GM23338 (cell line): ENCODE measurements around the gene CCN2. TPM values are rescaled to one million over a fixed set of nuclear protein-coding genes. Genes with fewer than 3 reads are reported as not detected.

Experiments used
- ATAC-seq: fragments of 200-7000 bp; cut with Tn5 transposase; 3 replicates; pipeline ENCODE4 v1.9.1; 2020
- DNase-seq: peaks from one replicate; pipeline ENCODE4 v3.0.0-alpha.2; 2015; ENCODE audit warnings: low spot score
- H2AFZ ChIP-seq: fragments of 200-600 bp; sonication (generic); 2 replicates; pipeline ENCODE4 v1.8.0; 2016; ENCODE audit warnings: antibody characterized with exemption, mild to moderate bottlenecking, moderate library complexity
- H3F3A ChIP-seq: fragments of 200-600 bp; sonication (generic); replicated peaks from 2 replicates; pipeline ENCODE4 v1.8.0; 2017; ENCODE audit warnings: antibody characterized with exemption, mixed run types, low read depth
- H3K27ac ChIP-seq: fragments of 200-600 bp; sonication (generic); 2 replicates; pipeline ENCODE4 v1.6.1; 2016; ENCODE audit warnings: low read depth
- H3K27me3 ChIP-seq: fragments of 200-600 bp; sonication (generic); 2 replicates; pipeline ENCODE4 v1.8.0; 2016; ENCODE audit warnings: mild to moderate bottlenecking, mixed run types, moderate library complexity; ENCODE audit not compliant: insufficient read depth
- H3K36me3 ChIP-seq: fragments of 200-600 bp; sonication (generic); 2 replicates; pipeline ENCODE4 v1.8.0; 2016; ENCODE audit warnings: mild to moderate bottlenecking; ENCODE audit not compliant: insufficient read depth
- H3K4me1 ChIP-seq: fragments of 200-600 bp; sonication (generic); 2 replicates; pipeline ENCODE4 v1.8.0; 2016; ENCODE audit warnings: mild to moderate bottlenecking, moderate library complexity; ENCODE audit not compliant: insufficient read depth
- H3K4me2 ChIP-seq: fragments of 200-600 bp; sonication (generic); 2 replicates; pipeline ENCODE4 v1.7.1; 2017; ENCODE audit warnings: mixed run types
- H3K4me3 ChIP-seq: fragments of 200-600 bp; sonication (generic); 2 replicates; pipeline ENCODE4 v1.6.1; 2016; ENCODE audit warnings: mixed run types
- H3K79me2 ChIP-seq: fragments of 200-600 bp; sonication (generic); replicated peaks from 2 replicates; pipeline ENCODE4 v1.8.0; 2017; ENCODE audit warnings: mild to moderate bottlenecking; ENCODE audit not compliant: insufficient read depth
- H3K9me2 ChIP-seq: fragments of 200-600 bp; sonication (generic); 2 replicates; pipeline ENCODE4 v1.8.0; 2017; ENCODE audit not compliant: insufficient read depth
- H4K20me1 ChIP-seq: fragments of 200-600 bp; sonication (generic); replicated peaks from 2 replicates; pipeline ENCODE4 v1.8.0; 2017; ENCODE audit warnings: mild to moderate bottlenecking; ENCODE audit not compliant: insufficient read depth
- H3K27ac Mint-ChIP-seq: 2 replicates; pipeline ENCODE4 v1.8.0; 2020; ENCODE audit warnings: inconsistent platforms, mild to moderate bottlenecking, moderate library complexity, mixed read lengths
- H3K27me3 Mint-ChIP-seq: 3 replicates; pipeline ENCODE4 v1.8.0; 2022; ENCODE audit warnings: low read depth, mild to moderate bottlenecking, moderate library complexity, mixed read lengths, inconsistent platforms; ENCODE audit not compliant: insufficient read depth, poor library complexity
- H3K36me3 Mint-ChIP-seq: 3 replicates; pipeline ENCODE4 v1.8.0; 2021; ENCODE audit warnings: low read depth, mild to moderate bottlenecking, inconsistent platforms, moderate library complexity, mixed read lengths
- H3K4me1 Mint-ChIP-seq: 3 replicates; pipeline ENCODE4 v1.8.0; 2020; ENCODE audit warnings: mild to moderate bottlenecking, inconsistent platforms, mixed read lengths
- H3K4me3 Mint-ChIP-seq: 3 replicates; pipeline ENCODE4 v1.8.0; 2021; ENCODE audit warnings: moderate library complexity, mild to moderate bottlenecking, inconsistent platforms, mixed read lengths
- H3K9me3 Mint-ChIP-seq: 3 replicates; pipeline ENCODE4 v1.8.0; 2020; ENCODE audit warnings: moderate library complexity, mild to moderate bottlenecking, inconsistent platforms, mixed read lengths
- CREB1 ChIP-seq: fragments of 250-450 bp; sonication (Bioruptor Pico); IDR thresholded peaks from 2 replicates; pipeline ENCODE4 v1.5.0; 2020; ENCODE audit warnings: low read depth, mild to moderate bottlenecking, moderate library complexity
- EZH2 ChIP-seq: fragments of 200-600 bp; sonication (generic); IDR thresholded peaks from one replicate; pipeline ENCODE4 v1.8.0; 2017; ENCODE audit warnings: antibody characterized with exemption, mild to moderate bottlenecking, low read depth; ENCODE audit not compliant: unreplicated experiment
- EZH2phosphoT487 ChIP-seq: fragments of 200-600 bp; sonication (generic); IDR thresholded peaks from one replicate; pipeline ENCODE4 v1.8.1; 2018; ENCODE audit warnings: antibody characterized with exemption; ENCODE audit not compliant: unreplicated experiment
- JUNB ChIP-seq: IDR thresholded peaks from one replicate; pipeline ENCODE4 v1.6.1; 2016; ENCODE audit warnings: antibody characterized with exemption; ENCODE audit not compliant: unreplicated experiment
- NANOG ChIP-seq: IDR thresholded peaks from 2 replicates; pipeline ENCODE4 v1.6.1; 2016; ENCODE audit warnings: antibody characterized with exemption, borderline replicate concordance
- POLR2AphosphoS5 ChIP-seq: IDR thresholded peaks from 2 replicates; pipeline ENCODE4 v1.6.1; 2016; ENCODE audit warnings: antibody characterized with exemption, low read depth
- STAT1 ChIP-seq: IDR thresholded peaks from one replicate; pipeline ENCODE4 v1.6.1; 2016; ENCODE audit warnings: antibody characterized with exemption; ENCODE audit not compliant: unreplicated experiment
- ZNF114 ChIP-seq: fragments of 250-450 bp; sonication (Bioruptor Pico); IDR thresholded peaks from 2 replicates; pipeline ENCODE4 v1.5.0; 2020; ENCODE audit warnings: mild to moderate bottlenecking, moderate library complexity
- ZNF331 ChIP-seq: fragments of 250-450 bp; sonication (Bioruptor Pico); IDR thresholded peaks from 2 replicates; pipeline ENCODE4 v1.5.0; 2020; ENCODE audit warnings: low read depth, mild to moderate bottlenecking, moderate library complexity
- polyA plus RNA-seq: library from polyadenylated mRNA; unstranded; fragments of >200 nt; fragmentation: Nextera tagmentation; extraction: Ambion mirVana; gene quantifications from 2 replicates; pipeline ENCODE4 v1.2.1, GENCODE V29; 2016
- total RNA-seq: library from RNA; depleted of rRNA; stranded (reverse); fragments of >200 nt; shearing (Covaris generic); gene quantifications from 2 replicates; pipeline ENCODE4 v1.2.3, GENCODE V29; 2014
- TF ChIP-seq, protein P1 (sequence below), 2 experiments: fragments of 200-600 bp in 1 of 2; sonication (generic) in 1 of 2; conservative IDR thresholded peaks; 2 replicates each; pipeline versions ENCODE4 v1.5.1 to v1.6.1; 2016 to 2017; ENCODE audit warnings: antibody characterized with exemption in 2 of 2, low read depth in 2 of 2, mild to moderate bottlenecking in 2 of 2, moderate library complexity in 1 of 2
- TF ChIP-seq, protein P2 (sequence below): IDR thresholded peaks from 2 replicates; pipeline ENCODE4 v1.6.1; 2016; ENCODE audit warnings: antibody characterized with exemption
- TF ChIP-seq, protein P3 (sequence below): fragments of 250-450 bp; sonication (Bioruptor Pico); IDR thresholded peaks from 2 replicates; pipeline ENCODE4 v1.5.0; 2020; ENCODE audit warnings: mild to moderate bottlenecking, moderate library complexity
- TF ChIP-seq, protein P4 (sequence below): IDR thresholded peaks from one replicate; pipeline ENCODE4 v1.6.1; 2018; ENCODE audit warnings: antibody characterized with exemption; ENCODE audit not compliant: unreplicated experiment

The CCN2 gene
- total and polyA plus RNA-seq, 2 experiments from 2014 or later = 128 to 159 TPM

DNA sequence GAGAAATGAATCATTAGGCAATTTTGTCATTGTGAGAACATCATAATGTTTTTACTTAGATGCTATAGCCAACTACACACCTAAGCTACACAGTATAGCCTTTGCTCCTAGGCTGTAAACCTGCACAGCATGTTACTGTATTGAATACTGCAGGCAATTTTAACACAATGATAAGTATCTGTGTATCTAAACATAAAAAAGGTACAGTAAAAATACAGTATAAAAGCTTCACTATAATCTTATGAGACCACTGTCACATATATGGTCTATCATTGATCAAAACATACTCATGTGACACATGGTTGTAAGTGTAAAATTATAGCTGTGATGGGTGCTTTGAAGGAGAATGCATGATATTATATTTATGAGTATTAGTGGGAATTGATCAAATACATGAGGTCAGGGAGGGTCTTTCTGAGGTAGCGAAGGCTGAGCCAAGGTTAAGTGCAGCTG is 29.2 kb upstream of the CCN2 start:
- Histone ChIP-seq H2AFZ (no peak overlapping the region), H3K27me3 (no peaks in the 10 kb centered on the region), H4K20me1 (no peaks in the 10 kb centered on the region), H3K4me2 (no peak overlapping the region), H3K36me3 (no peaks in the 10 kb centered on the region), H3K79me2 (no peaks in the 10 kb centered on the region), H3K4me1 (no peaks in the 10 kb centered on the region), H3K4me3 (no peak overlapping the region), H3F3A (no peaks in the 10 kb centered on the region), H3K9me2 (no peaks in the 10 kb centered on the region), H3K27ac (no peak overlapping the region)
- ATAC-seq (no peak), DNase-seq (no peak)
- TF ChIP-seq EZH2 (no peak), POLR2AphosphoS5 (no peak), JUNB (no peak), NANOG (no peak), ZNF114 (no peak), ZNF331 (CRISPR knock-in tag) (no peak), EZH2phosphoT487 (no peak), STAT1 (no peak), CREB1 (no peak)
- TF ChIP-seq, protein P1, sequence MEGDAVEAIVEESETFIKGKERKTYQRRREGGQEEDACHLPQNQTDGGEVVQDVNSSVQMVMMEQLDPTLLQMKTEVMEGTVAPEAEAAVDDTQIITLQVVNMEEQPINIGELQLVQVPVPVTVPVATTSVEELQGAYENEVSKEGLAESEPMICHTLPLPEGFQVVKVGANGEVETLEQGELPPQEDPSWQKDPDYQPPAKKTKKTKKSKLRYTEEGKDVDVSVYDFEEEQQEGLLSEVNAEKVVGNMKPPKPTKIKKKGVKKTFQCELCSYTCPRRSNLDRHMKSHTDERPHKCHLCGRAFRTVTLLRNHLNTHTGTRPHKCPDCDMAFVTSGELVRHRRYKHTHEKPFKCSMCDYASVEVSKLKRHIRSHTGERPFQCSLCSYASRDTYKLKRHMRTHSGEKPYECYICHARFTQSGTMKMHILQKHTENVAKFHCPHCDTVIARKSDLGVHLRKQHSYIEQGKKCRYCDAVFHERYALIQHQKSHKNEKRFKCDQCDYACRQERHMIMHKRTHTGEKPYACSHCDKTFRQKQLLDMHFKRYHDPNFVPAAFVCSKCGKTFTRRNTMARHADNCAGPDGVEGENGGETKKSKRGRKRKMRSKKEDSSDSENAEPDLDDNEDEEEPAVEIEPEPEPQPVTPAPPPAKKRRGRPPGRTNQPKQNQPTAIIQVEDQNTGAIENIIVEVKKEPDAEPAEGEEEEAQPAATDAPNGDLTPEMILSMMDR (conservative IDR thresholded peaks at IDR 0.05; ENCODE audit: low read depth in 2 of 2) = no peak
- TF ChIP-seq, protein P2, sequence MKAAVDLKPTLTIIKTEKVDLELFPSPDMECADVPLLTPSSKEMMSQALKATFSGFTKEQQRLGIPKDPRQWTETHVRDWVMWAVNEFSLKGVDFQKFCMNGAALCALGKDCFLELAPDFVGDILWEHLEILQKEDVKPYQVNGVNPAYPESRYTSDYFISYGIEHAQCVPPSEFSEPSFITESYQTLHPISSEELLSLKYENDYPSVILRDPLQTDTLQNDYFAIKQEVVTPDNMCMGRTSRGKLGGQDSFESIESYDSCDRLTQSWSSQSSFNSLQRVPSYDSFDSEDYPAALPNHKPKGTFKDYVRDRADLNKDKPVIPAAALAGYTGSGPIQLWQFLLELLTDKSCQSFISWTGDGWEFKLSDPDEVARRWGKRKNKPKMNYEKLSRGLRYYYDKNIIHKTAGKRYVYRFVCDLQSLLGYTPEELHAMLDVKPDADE = no peak
- TF ChIP-seq, protein P3, sequence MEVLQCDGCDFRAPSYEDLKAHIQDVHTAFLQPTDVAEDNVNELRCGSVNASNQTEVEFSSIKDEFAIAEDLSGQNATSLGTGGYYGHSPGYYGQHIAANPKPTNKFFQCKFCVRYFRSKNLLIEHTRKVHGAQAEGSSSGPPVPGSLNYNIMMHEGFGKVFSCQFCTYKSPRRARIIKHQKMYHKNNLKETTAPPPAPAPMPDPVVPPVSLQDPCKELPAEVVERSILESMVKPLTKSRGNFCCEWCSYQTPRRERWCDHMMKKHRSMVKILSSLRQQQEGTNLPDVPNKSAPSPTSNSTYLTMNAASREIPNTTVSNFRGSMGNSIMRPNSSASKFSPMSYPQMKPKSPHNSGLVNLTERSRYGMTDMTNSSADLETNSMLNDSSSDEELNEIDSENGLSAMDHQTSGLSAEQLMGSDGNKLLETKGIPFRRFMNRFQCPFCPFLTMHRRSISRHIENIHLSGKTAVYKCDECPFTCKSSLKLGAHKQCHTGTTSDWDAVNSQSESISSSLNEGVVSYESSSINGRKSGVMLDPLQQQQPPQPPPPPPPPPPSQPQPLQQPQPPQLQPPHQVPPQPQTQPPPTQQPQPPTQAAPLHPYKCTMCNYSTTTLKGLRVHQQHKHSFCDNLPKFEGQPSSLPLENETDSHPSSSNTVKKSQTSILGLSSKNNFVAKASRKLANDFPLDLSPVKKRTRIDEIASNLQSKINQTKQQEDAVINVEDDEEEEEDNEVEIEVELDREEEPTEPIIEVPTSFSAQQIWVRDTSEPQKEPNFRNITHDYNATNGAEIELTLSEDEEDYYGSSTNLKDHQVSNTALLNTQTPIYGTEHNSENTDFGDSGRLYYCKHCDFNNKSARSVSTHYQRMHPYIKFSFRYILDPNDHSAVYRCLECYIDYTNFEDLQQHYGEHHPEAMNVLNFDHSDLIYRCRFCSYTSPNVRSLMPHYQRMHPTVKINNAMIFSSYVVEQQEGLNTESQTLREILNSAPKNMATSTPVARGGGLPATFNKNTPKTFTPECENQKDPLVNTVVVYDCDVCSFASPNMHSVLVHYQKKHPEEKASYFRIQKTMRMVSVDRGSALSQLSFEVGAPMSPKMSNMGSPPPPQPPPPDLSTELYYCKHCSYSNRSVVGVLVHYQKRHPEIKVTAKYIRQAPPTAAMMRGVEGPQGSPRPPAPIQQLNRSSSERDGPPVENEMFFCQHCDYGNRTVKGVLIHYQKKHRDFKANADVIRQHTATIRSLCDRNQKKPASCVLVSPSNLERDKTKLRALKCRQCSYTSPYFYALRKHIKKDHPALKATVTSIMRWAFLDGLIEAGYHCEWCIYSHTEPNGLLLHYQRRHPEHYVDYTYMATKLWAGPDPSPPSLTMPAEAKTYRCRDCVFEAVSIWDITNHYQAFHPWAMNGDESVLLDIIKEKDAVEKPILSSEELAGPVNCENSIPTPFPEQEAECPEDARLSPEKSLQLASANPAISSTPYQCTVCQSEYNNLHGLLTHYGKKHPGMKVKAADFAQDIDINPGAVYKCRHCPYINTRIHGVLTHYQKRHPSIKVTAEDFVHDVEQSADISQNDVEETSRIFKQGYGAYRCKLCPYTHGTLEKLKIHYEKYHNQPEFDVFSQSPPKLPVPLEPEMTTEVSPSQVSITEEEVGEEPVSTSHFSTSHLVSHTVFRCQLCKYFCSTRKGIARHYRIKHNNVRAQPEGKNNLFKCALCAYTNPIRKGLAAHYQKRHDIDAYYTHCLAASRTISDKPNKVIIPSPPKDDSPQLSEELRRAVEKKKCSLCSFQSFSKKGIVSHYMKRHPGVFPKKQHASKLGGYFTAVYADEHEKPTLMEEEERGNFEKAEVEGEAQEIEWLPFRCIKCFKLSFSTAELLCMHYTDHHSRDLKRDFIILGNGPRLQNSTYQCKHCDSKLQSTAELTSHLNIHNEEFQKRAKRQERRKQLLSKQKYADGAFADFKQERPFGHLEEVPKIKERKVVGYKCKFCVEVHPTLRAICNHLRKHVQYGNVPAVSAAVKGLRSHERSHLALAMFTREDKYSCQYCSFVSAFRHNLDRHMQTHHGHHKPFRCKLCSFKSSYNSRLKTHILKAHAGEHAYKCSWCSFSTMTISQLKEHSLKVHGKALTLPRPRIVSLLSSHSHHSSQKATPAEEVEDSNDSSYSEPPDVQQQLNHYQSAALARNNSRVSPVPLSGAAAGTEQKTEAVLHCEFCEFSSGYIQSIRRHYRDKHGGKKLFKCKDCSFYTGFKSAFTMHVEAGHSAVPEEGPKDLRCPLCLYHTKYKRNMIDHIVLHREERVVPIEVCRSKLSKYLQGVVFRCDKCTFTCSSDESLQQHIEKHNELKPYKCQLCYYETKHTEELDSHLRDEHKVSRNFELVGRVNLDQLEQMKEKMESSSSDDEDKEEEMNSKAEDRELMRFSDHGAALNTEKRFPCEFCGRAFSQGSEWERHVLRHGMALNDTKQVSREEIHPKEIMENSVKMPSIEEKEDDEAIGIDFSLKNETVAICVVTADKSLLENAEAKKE = no peak
- TF ChIP-seq, protein P4, sequence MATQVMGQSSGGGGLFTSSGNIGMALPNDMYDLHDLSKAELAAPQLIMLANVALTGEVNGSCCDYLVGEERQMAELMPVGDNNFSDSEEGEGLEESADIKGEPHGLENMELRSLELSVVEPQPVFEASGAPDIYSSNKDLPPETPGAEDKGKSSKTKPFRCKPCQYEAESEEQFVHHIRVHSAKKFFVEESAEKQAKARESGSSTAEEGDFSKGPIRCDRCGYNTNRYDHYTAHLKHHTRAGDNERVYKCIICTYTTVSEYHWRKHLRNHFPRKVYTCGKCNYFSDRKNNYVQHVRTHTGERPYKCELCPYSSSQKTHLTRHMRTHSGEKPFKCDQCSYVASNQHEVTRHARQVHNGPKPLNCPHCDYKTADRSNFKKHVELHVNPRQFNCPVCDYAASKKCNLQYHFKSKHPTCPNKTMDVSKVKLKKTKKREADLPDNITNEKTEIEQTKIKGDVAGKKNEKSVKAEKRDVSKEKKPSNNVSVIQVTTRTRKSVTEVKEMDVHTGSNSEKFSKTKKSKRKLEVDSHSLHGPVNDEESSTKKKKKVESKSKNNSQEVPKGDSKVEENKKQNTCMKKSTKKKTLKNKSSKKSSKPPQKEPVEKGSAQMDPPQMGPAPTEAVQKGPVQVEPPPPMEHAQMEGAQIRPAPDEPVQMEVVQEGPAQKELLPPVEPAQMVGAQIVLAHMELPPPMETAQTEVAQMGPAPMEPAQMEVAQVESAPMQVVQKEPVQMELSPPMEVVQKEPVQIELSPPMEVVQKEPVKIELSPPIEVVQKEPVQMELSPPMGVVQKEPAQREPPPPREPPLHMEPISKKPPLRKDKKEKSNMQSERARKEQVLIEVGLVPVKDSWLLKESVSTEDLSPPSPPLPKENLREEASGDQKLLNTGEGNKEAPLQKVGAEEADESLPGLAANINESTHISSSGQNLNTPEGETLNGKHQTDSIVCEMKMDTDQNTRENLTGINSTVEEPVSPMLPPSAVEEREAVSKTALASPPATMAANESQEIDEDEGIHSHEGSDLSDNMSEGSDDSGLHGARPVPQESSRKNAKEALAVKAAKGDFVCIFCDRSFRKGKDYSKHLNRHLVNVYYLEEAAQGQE = no peak
- no peaks in the 10 kb centered on the region for H3K36me3 Mint-ChIP-seq
- H3K4me3 Mint-ChIP-seq = no peak overlapping the region
- no peaks in the 10 kb centered on the region for H3K4me1 Mint-ChIP-seq
- no peak overlapping the region for H3K27ac Mint-ChIP-seq
- no peaks in the 10 kb centered on the region for H3K9me3 Mint-ChIP-seq
- H3K27me3 Mint-ChIP-seq = peaks cover 2% of the 10 kb centered on the region
